HEK293 (cell line): ENCODE measurements around the gene CCDC120.

Source experiments
- AEBP2 ChIP-seq: fragments of 450-650 bp; formaldehyde crosslinking; IDR thresholded peaks from 2 replicates; pipeline ENCODE4 v1.5.1; 2016; ENCODE audit warnings: missing biosample characterization, missing genetic modification characterization, borderline replicate concordance
- HIC1 ChIP-seq: fragments of 450-650 bp; formaldehyde crosslinking; IDR thresholded peaks from 2 replicates; pipeline ENCODE4 v1.5.1; 2016; ENCODE audit warnings: missing biosample characterization, missing genetic modification characterization
- HOXC10 ChIP-seq: sonication (generic); formaldehyde crosslinking; IDR thresholded peaks from 2 replicates; pipeline ENCODE4 v1.8.1; 2023; ENCODE audit warnings: mild to moderate bottlenecking, missing genetic modification reagents
- KLF10 ChIP-seq: fragments of 450-650 bp; IDR thresholded peaks from 2 replicates; pipeline ENCODE4 v1.5.1; 2018; ENCODE audit warnings: missing biosample characterization, mild to moderate bottlenecking, missing genetic modification characterization
- KLF7 ChIP-seq: fragments of 450-650 bp; formaldehyde crosslinking; IDR thresholded peaks from 2 replicates; pipeline ENCODE4 v1.5.1; 2016; ENCODE audit warnings: missing biosample characterization, missing genetic modification characterization, borderline replicate concordance
- SCRT2 ChIP-seq: fragments of 450-650 bp; formaldehyde crosslinking; IDR thresholded peaks from 2 replicates; pipeline ENCODE4 v1.5.1; 2016; ENCODE audit warnings: missing biosample characterization, missing genetic modification characterization
- TCF7L2 ChIP-seq: IDR thresholded peaks from 2 replicates; pipeline ENCODE4 v1.6.1; 2011; ENCODE audit warnings: low read depth, mild to moderate bottlenecking, inconsistent platforms, low read length, moderate library complexity, borderline replicate concordance
- ZBTB21 ChIP-seq: fragments of 450-650 bp; formaldehyde crosslinking; IDR thresholded peaks from 2 replicates; pipeline ENCODE4 v1.5.1; 2017; ENCODE audit warnings: missing biosample characterization, missing genetic modification characterization
- ZBTB26 ChIP-seq: fragments of 450-650 bp; formaldehyde crosslinking; optimal IDR thresholded peaks from 2 replicates; pipeline ENCODE3; 2016; ENCODE audit warnings: missing biosample characterization, mild to moderate bottlenecking, missing genetic modification characterization
- ZNF175 ChIP-seq: fragments of 450-650 bp; formaldehyde crosslinking; IDR thresholded peaks from 2 replicates; pipeline ENCODE4 v1.5.1; 2016; ENCODE audit warnings: missing biosample characterization, missing genetic modification characterization
- ZNF223 ChIP-seq: fragments of 450-650 bp; formaldehyde crosslinking; IDR thresholded peaks from 2 replicates; pipeline ENCODE4 v1.5.1; 2016; ENCODE audit warnings: missing biosample characterization, missing genetic modification characterization
- ZNF239 ChIP-seq: fragments of 450-650 bp; formaldehyde crosslinking; IDR thresholded peaks from 2 replicates; pipeline ENCODE4 v1.5.1; 2016; ENCODE audit warnings: missing biosample characterization, missing genetic modification characterization
- ZNF248 ChIP-seq: fragments of 450-650 bp; formaldehyde crosslinking; IDR thresholded peaks from 2 replicates; pipeline ENCODE4 v1.5.1; 2017; ENCODE audit warnings: missing biosample characterization, missing genetic modification characterization
- ZNF302 ChIP-seq: fragments of 450-650 bp; formaldehyde crosslinking; IDR thresholded peaks from 2 replicates; pipeline ENCODE4 v1.5.1; 2016; ENCODE audit warnings: missing biosample characterization, missing genetic modification characterization, low read depth
- ZNF449 ChIP-seq: fragments of 450-650 bp; formaldehyde crosslinking; IDR thresholded peaks from 2 replicates; pipeline ENCODE4 v1.5.1; 2017; ENCODE audit warnings: missing biosample characterization, mild to moderate bottlenecking, missing genetic modification characterization, moderate library complexity
- ZNF473 ChIP-seq: fragments of 450-650 bp; formaldehyde crosslinking; IDR thresholded peaks from 2 replicates; pipeline ENCODE4 v1.5.1; 2017; ENCODE audit warnings: missing biosample characterization, missing genetic modification characterization
- ZNF48 ChIP-seq: fragments of 450-650 bp; formaldehyde crosslinking; IDR thresholded peaks from 2 replicates; pipeline ENCODE4 v1.5.1; 2016; ENCODE audit warnings: missing biosample characterization, missing genetic modification characterization
- ZNF518A ChIP-seq: fragments of 450-650 bp; formaldehyde crosslinking; conservative IDR thresholded peaks from 2 replicates; pipeline ENCODE4 v1.5.1; 2016; ENCODE audit warnings: low read depth, missing biosample characterization, missing genetic modification characterization
- ZNF529 ChIP-seq: fragments of 450-650 bp; formaldehyde crosslinking; IDR thresholded peaks from 2 replicates; pipeline ENCODE4 v1.5.1; 2017; ENCODE audit warnings: missing genetic modification characterization, missing biosample characterization; ENCODE audit not compliant: insufficient replicate concordance
- ZNF600 ChIP-seq: fragments of 450-650 bp; formaldehyde crosslinking; IDR thresholded peaks from 2 replicates; pipeline ENCODE4 v1.5.1; 2016; ENCODE audit warnings: missing biosample characterization, missing genetic modification characterization
- ZNF626 ChIP-seq: fragments of 450-650 bp; sonication (Bioruptor Pico); formaldehyde crosslinking; IDR thresholded peaks from 2 replicates; pipeline ENCODE4 v1.5.1; 2018; ENCODE audit warnings: missing biosample characterization, missing genetic modification characterization, inconsistent platforms
- ZNF843 ChIP-seq: fragments of 450-650 bp; formaldehyde crosslinking; IDR thresholded peaks from 2 replicates; pipeline ENCODE4 v1.5.1; 2016; ENCODE audit warnings: missing biosample characterization, missing genetic modification characterization
- ZSCAN4 ChIP-seq: fragments of 450-650 bp; formaldehyde crosslinking; IDR thresholded peaks from 2 replicates; pipeline ENCODE4 v1.5.1; 2017; ENCODE audit warnings: missing biosample characterization, missing genetic modification characterization
- ZXDB ChIP-seq: fragments of 450-650 bp; formaldehyde crosslinking; IDR thresholded peaks from 2 replicates; pipeline ENCODE4 v1.5.1; 2016; ENCODE audit warnings: missing biosample characterization, missing genetic modification characterization

The CCDC120 gene

GRCh38 chrX:49073601-49074575 is 15.1 kb downstream of the CCDC120 start, which contains the start of gene PRAF2 (continued):
- TF ChIP-seq HIC1 (tag by site-specific recombination) (no peak), SCRT2 (tag by site-specific recombination) (peak; percentile 65; the same call in 1 of the 2 replicates), KLF7 (0 out of 2 replicates have a peak, but pooled peaks have one; percentile 38), ZBTB21 (tag by site-specific recombination) (no peak), KLF10 (0 out of 2 replicates have a peak, but pooled peaks have one; percentile 36), ZBTB26 (tag by site-specific recombination) (peak; percentile 36), ZNF529 (tag by site-specific recombination) (no peak), ZNF600 (no peak; the same call in 1 of the 2 replicates), ZXDB (tag by site-specific recombination) (peak; percentile 97), ZNF175 (no peak), ZNF518A (peak; percentile 46), ZSCAN4 (tag by site-specific recombination) (no peak), ZNF473 (tag by site-specific recombination) (no peak), AEBP2 (tag by site-specific recombination) (no peak), HOXC10 (CRISPR knock-in tag) (0 out of 2 replicates have a peak, but pooled peaks have one; percentile 71), ZNF239 (tag by site-specific recombination) (no peak), ZNF843 (tag by site-specific recombination) (0 out of 2 replicates have a peak, but pooled peaks have one; percentile 13), ZNF48 (tag by site-specific recombination) (no peak), TCF7L2 (no peak), ZNF223 (tag by site-specific recombination) (no peak), ZNF449 (tag by site-specific recombination) (no peak), ZNF248 (tag by site-specific recombination) (no peak), ZNF626 (no peak), ZNF302 (no peak)
